Stimulated activated naive CD8-positive, alpha-beta T cell treated with anti-CD3 and anti-CD28 coated beads, Interleukin-15, Interleukin-2, amounts not matched to agents 100 U/mL and 50 U/mL, for 24 hours (primary cell): ENCODE results near the gene HDLBP.
A peak's percentile ranks its signal among the peaks of the same experiment; 100 is the strongest.

Experiments
- ATAC-seq: fragments of 150-1000 bp; cut with Tn5 transposase; one replicate; pipeline ENCODE4 v1.10.0; 2021
- DNase-seq: peaks from one replicate; pipeline ENCODE4 v3.0.0; 2021

HDLBP gene

DNA sequence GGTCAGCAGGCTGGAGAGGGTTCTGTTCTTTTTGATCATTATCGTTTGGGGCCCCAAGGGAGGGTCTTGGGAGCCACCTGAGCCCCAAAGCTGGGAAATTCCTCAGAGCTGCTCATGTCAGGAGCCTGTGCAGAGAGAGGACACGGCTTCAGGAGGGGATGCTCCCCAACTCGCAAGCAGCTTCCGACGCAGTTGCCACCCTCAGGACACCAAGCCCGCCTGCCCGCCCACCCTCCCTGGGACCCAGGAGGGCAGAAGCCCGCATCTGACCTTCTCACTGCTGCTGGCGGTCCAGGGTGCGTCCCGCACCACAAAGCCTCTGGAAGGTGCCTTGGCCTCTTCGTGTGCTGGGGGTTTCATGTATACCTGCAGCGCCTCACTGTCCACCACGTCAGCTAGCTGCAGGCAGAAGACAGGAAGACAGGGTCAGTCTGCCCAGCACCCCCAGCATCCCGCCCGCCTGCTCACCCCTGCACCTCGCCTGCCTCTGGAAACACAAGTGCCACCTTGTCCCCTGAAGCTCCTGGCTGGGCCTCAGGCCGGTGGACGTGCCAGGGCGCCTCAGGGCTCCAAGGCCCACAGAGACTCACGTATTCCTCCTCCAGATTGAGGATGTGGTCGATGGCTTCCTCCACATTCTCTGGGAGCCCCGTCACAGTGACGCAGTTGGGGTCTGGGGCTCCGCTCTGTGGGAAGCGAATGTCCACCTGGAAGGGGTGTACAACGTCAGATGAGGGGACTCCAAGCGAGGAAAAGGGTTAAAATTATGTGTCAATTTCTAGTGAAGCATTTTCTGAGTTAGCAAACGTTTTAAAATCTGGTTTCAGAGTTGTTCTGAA is 85.7 kb downstream of the HDLBP start:
- ATAC-seq (no peak), DNase-seq (no peak)

DNA sequence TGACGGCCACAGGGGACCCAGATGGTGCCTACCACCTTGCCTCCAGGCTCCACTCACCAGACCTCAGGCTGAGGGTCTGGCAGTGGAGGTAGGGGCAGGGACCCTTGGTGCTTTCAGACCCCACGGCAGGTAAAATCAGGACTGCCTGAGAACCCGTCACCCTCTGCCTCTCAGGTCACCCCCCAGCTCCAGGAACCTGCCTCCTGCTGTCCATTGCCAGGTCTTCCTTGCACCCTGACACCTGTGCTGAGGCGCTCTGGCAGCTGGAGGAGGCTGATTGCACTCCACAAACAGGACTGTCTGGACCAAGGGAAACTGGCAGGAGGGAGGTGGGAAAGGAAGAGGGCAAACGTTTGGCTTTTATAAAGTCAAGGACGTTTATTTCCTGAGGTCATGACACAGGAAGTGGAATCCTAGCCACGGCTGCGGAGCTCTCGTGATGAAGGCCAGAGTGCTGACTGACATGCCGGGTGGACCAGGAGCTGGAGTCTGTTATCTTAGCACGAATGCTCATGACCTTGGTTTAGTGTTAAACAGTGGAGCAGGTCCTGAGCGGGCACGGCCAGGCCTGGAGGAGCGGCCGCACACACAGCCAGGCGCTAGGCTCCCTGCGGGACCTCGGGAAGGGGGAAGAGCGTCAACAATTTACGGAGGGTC is 86.5 kb downstream of the HDLBP start:
- ATAC-seq = no peak
- DNase-seq = no peak

DNA sequence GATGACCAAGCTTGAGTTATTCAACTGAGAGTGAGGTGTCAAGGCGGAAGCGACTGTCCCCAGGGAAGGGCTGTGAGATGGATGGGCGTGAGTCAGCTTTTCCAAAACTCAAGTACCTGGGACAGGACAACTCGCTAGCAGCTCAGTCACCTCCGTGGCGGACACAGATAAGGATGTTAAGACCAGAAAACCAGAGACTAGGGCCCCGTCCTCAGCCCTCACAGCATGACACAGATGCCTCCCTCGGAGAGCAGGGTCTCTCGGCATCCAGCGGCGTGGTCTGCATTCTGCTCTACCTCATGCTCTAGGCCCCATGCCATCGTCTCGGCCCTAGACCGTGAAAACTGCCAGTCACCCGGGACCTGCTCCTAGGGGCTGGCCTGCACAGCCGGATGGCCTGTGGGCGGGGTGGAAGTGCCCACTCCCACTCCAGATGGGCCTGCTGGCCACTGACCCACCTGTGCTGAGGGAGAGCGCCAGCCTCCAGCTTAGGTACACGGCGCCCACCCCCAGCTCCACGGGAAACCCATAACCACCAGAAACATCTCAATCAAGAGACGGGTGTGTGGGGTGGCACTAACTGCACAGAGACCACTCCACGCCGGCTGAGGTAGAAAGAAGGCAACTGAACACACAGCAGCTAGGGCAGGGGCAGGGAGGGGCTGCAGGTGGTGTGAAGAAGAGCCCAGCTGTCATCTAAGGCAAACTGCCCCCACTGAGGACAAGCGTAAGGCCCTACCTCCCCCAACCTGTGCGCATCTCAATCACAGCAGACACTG is 87.2 kb downstream of the HDLBP start:
- no peak for ATAC-seq
- DNase-seq = no peak

DNA sequence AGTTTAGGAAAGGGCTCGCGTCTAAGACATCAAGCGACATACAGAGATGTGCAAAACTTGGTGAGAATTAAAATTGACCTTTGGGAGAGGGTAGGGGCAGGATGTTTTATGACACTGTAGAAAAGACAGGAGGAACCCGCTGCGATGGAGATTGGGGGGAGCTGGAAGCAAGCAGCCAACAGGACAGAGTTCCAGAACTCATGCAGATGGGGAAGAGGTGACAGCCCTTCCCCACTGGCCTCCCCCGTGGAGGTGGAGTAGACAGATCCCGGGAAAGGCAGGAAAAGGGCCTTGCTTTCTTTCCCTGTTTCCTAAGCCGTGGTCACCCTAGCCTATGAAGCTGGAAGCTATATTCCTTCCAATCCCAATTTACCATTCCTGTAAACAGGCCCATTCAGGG is 87.9 kb downstream of the HDLBP start:
- DNase-seq = no peak
- ATAC-seq = no peak

DNA sequence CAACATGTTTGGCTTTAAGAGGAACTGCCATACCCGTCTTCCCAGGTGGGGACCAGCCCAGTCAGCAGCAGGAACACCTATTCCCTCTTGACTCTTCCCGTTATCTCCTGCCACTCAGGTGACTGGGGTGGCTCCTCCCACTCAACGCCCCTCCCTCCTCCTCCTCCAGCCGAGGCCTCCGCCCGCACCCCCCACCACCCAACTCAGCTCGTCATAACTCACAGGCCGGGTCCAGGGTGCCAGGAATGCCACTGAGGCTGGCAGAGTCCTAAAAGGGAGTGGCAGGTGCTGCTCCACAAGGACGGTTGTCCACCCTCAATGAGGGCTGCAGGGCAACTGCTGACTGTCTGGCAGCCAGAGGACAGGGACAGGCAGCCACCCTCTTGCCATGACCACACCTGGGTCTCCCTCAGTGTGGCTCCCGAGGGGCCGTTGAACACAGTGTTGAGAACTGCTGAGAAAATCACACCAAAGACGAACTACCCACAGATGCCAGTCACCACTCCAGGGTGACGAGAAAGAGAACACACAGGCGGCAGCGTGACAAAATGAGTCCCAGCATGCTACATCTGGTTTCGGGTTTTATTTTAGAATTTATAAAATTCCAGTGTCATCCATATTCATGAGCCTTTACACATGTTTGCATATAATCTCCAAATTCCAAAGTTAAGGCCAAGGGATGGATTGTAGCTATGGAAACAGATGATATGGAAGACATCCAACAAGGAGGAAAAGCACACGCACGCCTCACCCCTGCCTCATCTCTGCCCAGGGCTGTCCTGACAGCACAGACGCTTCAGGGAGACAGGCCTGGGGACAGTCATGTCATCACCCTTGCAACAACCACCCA is 88.5 kb downstream of the HDLBP start:
- DNase-seq (no peak), ATAC-seq (no peak)

DNA sequence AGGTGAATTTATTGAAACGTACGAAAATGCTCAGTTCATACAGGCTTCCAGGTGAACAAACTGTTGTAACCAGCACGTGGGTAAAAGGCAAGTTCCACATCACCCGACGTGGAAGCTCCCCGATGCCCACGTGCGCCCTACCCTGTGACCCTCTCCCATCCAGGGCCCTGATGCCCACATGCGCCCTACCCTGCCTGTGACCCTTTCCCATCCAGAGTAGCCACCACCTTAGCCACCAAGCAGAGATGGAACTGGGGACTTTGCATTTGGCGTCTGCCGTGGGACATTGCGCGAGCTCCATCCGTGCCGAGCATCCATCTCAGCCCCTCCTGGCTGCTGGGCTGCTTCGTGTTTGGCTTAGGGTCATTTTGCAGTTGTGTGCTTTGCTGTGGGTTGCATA is 89.5 kb downstream of the HDLBP start:
- DNase-seq (no peak), ATAC-seq (no peak)

DNA sequence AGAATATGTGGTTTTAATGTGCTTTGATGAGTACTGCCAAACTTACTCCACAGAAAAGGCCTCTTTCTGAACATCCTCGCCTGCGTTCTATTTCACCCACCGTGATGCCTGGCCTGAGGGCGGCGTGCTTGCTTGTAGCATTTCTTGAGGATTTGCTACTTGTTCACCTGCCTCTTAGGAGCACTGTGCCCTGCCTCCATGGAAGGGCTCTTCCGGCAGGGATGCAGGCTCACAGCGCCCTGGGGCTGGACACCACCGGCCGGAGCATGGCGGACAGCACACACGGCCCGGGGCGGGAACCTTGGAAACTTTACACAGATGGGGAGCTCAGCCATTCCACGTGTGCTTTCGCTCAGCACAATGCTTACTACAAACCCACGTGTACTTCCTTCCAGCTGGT is 89.9 kb downstream of the HDLBP start:
- ATAC-seq (no peak), DNase-seq (no peak)

DNA sequence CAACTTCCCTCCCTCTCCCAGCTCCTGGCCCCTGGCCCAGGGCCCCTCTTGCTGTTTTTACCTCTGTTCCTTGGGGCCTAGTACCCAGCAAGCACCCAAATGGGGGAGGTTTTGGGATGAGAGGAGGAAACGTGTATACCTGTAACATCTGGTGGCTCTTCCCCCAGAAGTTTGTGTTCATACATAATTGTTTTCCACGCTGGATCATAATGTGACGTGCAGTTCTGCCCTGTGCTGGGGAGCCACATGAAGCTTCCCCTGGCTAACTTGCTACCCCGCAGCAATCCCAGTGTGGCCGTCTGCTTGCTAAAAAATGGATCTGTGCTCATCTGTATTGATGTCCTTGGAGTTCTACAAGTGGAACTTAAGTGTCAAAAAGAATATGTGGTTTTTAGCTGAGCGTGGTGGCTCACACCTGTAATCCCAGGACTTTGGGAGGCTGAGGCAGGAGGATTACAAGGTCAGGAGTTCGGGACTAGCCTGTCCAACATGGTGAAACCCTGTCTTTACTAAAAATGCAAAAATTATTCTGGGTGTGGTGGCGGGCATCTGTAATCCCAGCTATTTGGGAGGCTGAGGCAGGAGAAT is 90.5 kb downstream of the HDLBP start:
- DNase-seq = no peak
- no peak for ATAC-seq

DNA sequence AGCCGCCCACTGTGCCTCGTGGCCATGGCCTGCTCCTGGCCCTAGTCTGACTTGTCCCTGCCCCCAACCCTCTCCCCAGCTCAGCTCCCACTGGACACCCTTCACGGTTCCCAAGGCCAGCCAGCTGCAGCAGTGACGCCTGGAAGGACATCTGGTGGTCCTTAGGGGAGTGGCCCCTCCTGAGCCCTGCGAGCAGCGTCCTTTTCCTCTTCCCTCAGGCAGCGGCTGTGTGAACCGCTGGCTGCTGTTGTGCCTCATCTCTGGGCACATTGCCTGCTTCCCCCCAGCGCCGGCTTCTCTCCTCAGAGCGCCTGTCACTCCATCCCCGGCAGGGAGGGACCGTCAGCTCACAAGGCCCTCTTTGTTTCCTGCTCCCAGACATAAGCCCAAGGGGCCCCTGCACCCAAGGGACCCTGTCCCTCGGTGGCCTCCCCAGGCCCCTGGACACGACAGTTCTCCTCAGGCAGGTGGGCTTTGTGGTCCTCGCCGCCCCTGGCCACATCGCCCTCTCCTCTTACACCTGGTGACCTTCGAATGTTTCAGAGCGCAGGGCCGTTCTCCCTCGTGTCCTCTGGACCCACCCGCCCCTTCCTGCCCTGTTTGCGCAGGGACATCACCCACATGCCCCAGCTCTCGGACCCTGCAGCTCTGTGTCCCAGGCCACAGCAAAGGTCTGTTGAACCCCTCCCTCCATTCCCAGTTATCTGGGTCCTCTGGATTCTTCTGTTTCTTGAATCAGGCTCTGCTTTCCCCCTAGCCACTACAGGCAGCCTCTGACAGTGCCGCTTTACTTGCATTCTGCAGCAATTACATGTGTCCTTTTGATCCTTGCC is 91.2 kb downstream of the HDLBP start:
- DNase-seq (no peak), ATAC-seq (peak; percentile 7)

DNA sequence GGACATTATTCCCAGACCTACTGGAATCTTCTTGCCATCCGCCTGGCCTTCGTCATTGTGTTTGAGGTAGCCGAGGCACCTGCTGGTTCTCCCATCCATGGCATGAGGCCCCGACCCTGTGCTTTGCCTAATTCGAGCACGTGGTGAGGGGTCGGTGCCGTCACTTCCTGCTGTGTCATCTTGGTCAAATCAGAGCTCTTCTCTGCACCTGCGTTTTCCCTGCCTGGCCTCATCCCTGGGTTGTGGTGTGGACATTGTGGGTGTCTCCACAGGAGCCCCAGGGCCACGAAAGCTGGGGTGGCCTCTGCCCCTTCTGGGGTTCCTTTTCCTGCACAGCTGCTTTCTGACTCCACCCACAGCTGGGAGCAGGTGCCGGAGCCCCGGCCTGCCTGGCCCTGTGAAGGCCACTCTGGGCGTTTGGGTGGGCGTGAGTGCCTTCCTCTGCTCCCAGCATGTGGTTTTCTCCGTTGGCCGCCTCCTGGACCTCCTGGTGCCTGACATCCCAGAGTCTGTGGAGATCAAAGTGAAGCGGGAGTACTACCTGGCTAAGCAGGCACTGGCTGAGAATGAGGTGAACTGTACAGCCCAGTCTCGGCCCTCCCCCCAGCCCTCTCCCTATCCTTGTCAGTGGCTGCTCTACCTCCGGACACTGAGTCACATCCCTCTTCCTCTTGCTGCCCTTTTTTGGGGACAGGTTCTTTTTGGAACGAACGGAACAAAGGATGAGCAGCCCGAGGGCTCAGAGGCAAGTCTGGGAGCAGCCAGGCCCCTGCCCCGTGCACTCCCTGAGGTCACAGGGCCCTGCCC is 92.1 kb downstream of the HDLBP start:
- ATAC-seq = peak; percentile 22
- peak; percentile 27 for DNase-seq

DNA sequence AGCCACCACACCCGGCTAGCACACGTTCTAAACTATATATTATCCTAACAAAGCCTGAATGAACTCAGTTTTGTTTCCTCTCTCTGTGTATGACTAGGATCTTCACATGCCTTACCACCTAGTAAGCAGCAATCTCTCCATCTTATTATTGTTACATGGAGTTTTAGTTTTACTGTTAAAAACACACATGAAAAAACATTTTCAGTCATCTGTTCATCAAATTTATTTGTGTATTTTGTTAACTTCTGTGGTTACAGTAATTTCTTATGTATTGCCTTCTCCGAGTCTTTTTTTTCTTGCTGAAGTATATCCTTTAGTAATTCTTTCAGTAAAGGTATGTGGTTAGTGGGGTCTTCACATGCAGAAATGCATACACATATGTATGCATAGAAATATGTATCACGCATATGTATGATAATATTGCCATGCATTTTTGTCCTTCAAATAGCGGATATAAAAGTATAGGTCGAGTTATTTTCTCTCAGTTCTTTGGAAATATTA is 95.6 kb downstream of the HDLBP start:
- DNase-seq = no peak
- no peak for ATAC-seq

DNA sequence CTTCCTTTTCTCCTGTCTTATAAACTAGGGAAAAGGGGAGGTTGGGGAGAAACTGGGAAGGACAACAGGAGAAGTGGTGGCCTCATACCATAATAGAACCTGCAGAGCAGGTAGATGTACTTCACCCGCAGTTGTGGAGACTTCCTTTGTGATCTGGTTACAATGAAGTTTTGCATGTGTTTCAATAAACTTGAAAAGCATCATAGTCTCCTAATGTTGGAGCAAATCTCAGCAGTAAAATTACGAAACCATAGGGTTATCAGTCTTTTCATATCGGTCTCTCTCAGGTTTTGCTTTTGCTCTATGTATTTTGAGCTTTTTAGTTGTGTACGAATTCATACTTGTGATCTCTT is 96.5 kb downstream of the HDLBP start:
- ATAC-seq (no peak), DNase-seq (no peak)

DNA sequence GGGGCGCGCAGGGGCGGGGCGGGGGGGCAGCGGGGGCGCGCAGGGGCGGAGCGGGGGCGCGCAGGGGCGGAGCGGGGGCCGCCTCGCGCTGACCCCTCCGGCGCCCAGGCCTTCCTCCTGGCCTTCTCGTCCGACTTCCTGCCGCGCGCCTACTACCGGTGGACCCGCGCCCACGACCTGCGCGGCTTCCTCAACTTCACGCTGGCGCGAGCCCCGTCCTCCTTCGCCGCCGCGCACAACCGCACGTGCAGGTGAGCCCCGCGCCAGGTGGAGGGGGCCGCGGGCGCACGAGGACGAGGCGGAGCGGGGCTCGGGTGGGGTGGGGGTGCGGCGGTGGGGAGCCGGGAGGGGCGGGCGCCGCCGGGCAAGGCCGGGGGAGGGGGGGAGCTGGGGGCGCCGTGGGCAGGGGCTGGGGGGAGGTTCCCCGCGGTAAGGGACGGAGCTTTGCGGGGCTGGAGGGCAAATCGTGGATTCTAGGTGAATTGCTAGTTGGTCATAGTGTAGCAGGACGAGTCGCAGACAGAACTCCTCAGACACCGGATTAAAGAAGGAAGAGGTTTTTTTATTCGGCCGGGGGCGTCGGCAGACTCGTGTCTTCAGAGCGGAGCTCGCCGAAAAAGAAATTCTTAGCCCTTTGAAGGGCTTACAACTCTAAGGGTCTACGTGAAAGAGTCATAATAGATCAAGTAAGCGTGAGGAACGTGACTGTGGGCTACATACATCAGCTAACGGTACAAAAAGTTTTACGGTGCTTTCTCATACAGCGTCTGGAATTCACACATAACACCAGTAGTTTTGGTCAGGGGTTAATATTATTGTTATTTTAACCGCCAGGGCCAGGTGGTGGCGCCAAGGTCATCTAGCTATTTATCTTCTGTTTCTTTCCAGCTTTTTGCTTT is 97.1 kb downstream of the HDLBP start:
- DNase-seq (peak; percentile 51), ATAC-seq (peak; percentile 16)

DNA sequence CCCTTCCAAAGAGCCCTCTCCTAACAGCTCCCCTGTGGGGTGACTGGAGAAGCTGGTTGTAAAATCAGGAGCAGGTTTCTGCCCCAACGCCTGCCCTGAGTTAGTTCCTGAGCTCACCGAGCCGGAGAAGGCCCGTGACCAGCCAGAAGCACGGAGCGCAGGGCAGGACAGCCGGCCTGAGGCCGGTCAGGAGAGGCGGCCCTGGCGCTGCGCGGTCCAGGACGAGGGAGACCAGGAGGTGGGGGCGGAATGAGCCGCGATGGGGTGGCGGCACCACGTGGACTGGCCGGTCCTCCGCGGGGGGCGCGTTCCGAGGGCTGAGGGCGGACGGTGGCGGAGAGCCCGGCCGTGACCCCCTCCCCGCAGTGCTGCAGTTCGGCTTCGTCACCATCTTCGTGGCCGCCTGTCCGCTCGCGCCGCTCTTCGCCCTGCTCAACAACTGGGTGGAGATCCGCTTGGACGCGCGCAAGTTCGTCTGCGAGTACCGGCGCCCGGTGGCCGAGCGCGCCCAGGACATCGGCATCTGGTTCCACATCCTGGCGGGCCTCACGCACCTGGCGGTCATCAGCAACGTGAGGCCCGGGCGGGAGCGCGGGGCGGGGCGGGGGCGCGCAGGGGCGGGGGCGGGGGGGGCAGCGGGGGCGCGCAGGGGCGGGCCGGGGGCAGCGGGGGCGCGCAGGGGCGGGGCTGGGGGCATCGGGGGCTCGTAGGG is 98.0 kb downstream of the HDLBP start:
- peak; percentile 47 for DNase-seq
- peak; percentile 30 for ATAC-seq

DNA sequence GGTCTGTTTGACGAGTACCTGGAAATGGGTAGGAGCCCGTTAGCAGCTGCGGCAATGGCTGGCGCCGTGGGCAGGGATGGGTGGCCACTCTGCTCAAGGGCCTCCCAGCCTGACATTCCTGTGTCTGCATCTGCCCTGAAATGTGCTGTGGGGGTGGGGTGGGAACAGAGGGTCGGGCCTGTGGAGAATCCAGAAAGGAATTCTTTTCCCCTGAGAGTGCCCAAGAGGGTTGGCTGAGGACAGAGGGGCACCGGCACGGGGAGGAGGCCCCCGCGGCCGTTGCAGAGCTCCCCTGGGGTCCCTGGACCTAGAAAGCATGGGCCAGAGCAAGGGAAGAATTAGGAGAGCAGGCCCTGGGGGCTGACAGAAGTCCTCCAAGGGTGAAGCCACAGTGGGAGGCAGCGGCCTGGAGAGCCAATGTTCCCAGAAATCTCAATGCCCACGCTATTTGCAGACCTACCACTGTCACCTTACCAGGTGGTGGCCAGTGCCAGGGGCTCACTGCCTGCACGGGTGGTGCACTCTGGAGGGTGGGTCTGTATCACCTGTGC is 99.2 kb downstream of the HDLBP start:
- DNase-seq = no peak
- ATAC-seq = no peak

DNA sequence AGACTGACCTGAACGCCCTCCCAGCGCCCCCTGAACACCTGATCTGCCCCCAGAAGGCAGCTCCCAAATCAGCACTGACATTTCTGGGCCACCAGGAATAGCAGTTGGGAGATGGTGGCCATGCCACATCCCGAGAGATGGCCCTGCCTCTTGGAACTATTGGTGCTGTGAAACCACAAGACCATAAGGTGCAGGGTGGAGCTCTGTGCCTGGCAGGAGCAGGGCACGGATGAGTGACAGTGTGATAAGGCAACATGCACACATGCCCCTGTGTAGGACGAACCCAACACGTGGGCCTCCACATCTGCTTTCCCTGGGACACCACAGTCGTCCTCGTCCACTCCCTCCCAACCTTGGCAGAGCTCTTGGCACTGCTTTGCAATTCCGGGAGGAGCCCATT is 100.1 kb downstream of the HDLBP start:
- DNase-seq = no peak
- ATAC-seq = no peak

DNA sequence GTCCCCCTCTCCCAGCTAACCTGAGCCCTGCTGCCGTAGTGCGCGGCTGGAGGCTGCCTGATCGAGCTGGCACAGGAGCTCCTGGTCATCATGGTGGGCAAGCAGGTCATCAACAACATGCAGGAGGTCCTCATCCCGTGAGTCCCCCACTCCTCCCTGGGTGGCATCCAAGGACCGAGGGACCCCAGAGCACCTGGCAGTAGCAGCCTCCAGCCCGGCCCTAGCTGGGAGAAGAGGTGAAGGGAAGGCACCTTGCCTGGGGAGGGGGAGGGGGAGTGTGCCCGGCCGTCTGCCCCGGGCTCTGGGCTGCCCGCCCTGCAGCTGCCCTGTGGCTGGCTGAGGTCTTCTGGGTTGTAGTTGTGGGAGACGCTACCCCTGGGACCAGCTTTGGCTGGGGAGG is 100.7 kb downstream of the HDLBP start:
- ATAC-seq = no peak
- no peak for DNase-seq

DNA sequence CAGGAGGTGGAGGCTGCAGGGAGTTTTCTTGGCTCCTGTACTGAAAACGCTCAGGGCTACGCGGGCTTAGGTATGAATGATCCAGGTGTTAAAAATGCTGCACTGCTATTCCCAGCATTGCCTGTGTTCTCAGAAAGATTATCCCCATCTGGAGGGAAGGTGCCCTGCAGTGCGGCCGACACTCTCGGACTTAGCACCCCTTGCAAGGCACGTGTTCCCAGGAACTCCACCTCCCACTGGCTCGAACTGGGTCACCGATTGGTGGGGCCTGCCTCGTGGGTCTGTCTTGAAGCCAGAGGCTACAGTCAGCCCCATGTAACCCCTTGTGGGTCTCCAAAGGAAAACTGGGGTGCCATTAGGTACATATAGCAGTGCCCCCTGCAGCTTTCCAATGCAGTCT is 101.3 kb downstream of the HDLBP start:
- no peak for DNase-seq
- no peak for ATAC-seq
